NCI-H146 (cell line): ENCODE data around the gene CDC123.
"Not testable (repeated sequence)": the region's sequence is repeated elsewhere in the genome, so short reads cannot be mapped to it uniquely, and the experiment has no call there.

Experiments used
- DNase-seq: peaks from one replicate; lab custom pipeline; 2025; lab: John Stamatoyannopoulos, UW

The CDC123 gene

DNA sequence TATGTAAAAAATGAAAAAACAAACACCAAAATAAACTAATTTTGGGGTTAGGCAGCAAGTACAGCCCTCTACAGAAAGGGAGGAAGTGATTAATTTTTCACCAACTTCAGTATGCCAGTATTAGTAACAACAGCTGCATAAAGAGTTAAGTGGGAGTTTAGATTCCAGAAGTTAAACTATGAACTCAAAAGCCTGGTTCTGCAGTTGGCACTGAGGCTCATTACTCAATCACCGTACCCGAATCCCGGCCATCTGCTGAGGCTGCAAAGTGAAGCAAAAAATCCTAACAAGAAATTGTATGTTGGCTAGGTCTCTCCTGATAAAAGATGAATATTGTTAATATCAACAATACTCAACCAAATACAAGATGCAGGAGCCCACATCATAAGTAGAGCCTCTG lies 4.3 kb upstream of the CDC123 start:
- DNase-seq: no peak

DNA sequence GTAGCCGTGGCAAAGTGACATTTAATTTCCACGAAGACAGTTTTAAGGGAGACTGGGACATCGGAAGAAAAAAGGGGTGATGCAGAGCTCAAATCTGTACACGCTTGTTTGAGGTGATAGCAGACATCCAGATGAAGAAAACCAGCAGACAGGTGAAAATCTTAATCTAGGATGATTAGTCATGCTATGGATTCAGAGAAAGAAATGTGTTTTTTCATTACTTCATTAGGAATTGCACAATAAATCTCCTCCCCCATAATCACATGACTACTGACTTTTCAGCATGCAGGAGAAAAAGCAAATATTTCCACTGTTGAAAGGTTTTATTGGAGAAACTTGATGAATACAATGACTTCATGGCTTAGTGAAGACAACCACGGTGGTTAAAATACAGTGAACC lies 2.8 kb upstream of the CDC123 start:
- no peak for DNase-seq

DNA sequence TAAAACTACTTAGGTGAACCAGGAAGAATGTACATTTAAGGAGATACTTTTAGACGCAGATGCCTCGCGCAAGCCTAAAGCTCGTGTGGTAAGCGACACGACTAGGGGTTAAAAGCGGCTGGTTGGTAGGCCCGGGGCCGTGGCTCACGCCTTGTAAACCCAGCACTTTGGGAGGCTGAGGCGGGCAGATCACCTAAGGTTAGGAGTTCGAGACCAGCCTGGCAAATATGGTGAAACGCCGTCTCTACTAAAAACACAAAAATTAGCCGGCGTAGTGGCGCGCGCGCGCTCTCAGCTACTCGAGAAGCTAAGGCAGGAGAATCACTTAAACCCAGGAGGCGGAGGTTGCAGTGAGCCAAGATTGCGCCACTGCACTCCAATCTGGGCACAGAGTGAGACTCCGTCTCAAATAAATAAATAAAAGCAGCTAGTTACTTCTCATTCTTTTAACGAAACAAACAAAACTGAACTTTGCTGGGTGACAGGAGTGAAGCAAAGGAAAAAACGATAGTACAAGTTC lies 1.2 kb upstream of the CDC123 start:
- DNase-seq: peak; percentile 22

DNA sequence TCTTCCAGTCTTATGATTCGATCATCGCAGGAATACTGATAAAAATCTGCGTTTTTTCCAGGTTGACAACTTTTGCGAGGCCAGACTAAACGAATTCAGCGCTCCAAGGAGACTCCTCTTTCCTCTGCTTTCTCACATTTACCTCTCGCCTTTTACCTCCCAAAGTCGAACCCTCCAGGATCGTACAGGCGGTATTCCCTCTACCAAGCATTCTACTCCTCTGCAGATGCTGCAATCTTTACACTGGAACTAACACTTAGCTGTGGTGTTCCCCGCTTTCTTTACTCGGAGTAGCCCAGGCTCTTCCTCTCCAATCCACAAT lies 746 bp upstream of the CDC123 start:
- DNase-seq: no peak

DNA sequence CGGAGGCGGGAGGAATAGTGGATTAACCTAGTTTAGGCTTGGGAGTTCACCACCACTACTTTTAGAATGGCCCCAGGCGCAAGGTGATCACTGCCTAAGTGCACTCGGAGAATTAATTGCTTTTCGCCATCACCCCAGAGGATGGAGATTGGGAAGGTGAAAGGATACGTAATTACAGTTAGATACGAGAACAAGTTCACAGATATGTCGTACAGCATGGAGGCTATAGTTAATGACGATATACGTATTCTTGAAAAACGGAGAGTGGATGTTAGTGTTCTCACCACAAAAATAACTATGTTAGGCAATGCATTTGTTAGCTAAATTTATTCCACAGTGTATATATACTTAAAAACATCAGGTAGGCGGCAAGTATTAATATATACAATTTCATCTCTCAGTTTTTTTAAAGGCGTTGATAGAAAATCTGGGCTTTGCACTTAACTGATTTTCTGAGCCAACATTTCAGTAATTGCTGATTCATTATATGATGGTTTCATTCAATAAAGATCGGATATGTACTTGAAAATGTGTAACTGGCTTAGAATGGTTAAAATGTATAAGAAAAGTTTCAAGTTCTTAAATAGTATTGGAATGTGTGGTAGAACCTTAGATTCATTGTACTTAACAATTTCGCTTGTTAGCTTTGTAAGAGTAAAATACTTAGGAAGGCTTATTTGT lies 683 bp downstream of the CDC123 start:
- DNase-seq: no peak

DNA sequence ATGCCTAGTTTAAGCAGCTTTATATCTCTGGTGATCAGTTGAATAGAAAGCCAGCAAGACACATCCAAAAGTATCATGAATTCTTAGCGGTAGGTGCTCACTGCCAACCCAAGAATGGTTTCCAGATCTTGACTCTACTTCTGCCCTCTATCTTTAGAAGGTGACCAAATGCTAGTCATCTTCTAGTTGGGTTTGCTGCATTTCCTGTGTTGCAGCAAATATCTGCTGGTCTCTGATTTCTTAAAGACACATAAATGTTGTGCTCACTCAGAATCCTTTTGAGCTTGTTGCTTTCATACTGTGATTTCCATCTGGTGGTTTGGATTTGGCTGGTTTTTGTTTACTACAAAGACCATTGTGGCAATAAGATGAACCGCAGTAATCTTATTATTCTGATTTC lies 2.2 kb downstream of the CDC123 start:
- DNase-seq: no peak

DNA sequence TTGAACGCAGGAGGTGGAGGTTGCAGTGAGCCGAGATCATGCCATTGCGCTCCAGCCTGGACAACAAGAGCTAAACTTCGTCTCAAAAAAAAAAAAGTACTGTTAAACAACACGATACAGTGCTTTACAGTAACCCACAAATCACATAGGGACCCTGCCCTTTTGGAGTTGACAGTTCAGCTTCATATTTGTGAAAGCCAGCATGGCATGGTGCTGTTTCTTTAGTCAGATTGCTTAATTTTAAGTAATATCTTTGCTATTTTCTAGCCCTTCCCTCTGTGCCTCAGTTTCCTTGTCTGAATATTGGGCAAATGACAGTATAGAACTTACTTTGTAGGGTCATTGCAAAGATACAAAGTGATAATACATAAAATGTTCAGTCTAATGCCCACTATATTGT lies 4.9 kb downstream of the CDC123 start:
- DNase-seq: no peak

DNA sequence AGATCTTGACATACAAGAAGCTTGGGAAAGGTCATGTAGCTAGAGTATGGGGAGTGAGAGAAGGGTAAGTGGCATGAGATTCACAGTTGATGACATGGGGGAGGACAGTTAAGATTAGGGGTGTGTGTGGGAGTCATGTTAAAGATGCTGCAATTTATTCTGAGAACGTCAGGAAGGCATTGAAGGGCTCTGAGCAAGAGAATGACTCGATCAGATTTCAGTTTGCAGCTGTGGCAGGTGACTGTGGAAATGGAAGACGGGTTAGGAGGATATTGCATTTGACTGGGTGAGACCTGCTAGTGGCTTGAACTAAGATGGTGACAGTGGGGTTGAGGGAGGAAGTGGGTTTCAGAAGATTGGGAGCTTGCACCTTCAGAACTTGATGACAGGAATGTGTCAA lies 5.6 kb downstream of the CDC123 start:
- DNase-seq: no peak

DNA sequence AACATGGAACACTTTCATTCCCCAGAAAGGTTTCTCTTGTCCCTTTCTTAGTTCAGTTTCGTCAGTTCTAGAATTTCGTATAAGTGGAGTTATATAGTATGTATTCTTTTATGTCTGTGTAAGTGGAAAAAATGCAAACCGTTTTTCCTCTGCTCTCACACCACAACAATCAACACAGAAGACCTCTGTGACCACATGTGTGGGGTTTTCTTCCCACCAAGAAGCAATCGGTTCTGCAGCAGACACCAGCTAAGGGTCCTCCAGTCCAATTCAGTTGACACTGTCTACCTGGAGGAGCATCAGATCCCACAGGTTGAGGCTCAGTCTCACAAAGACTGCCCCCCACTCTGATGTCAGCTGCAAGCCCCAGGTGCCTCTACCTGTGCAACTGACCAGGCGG lies 6.2 kb downstream of the CDC123 start:
- no peak for DNase-seq

DNA sequence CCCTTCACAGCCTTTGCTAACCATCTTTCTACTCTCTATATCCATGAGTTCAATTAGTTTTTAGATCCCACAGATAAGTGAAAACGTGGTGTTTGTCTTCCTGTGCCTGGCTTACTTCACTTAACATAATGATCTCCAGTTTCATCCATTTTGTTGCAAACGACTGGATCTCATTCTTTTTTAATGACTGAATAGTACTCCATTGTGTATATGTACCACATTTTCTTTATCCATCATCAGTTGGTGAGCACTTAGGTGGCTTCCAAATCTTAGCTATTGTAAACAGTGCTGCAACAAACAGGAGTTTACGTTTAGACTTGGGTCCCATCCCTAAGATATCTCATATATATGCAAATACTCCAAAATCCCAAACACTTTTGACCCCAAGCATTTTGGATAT lies 9.1 kb downstream of the CDC123 start:
- DNase-seq: no peak

DNA sequence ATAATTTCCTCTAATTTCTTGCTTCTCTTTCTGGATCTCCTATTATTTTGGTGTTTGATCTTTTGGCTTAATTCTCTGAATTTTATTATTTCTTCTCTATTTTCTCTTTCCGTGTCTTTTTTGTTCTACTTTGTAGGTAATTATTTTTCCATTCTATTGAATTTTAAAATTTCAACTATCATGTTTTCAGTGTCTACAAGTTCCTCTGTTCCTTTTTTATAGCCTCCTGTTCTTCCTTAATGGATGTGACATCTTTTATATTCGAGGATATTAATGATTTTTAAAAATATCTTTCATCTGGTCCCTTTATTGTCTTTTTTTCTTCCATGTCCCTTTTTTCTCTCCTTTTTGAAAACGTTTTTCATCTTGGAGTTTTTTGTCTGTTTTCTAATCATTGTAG lies 11.1 kb downstream of the CDC123 start:
- no peak for DNase-seq

DNA sequence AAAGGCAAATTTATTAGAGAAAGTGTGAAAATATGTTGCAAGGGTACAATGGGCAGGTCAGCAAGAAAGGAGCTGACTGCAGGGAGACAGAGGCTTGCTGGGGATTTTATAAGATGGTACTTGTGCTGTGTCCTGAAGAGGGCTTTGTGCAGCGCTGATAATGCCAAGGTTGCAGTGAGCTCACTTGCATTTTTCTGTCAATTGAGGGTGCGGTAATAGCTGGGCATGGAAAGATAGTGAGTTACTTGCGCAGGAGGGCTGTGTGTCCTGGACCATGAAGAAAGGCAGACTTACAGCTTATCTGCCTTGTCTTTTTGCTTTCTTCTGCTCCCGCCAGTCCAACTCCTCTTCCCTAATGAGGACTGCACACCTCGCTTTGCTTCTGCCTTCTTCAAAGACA lies 12.5 kb downstream of the CDC123 start:
- no peak for DNase-seq

DNA sequence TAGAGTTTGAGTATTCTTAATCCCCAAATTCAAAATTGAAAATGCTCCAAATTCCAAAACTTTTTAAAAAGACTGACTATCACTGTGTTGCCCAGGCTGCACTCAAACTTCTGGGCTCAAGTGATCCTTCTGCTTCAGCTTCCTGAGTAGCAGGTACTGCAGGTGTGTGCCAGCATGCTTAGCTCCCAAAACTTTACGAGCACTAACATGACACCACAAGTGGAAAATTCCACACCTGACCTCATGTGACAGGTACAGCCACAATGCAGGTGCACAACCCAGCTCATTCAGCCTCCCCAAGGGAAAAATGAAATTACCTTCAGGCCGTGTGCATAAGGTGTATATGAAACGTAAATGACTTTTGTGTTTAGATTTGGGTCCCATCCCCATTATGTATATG lies 16.5 kb downstream of the CDC123 start:
- no peak for DNase-seq

DNA sequence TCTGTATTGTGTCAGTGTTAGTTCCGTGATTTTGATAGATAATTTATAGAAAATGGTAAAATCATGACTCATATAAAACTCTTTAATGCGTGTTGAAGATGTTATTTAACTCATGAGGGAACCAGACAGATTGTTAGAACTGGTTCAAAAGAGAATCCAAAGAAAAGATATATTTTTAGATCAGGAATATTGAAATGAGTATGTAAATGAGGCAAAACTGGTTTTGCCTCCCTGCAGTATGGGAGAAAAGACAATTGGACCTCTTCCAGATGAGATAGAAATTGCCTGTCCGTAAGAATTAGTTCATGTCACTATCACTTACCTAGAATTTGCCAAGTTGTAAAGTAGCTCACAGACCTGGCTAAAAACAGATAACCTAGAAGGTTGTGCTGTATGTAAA lies 17.6 kb downstream of the CDC123 start:
- DNase-seq: no peak

DNA sequence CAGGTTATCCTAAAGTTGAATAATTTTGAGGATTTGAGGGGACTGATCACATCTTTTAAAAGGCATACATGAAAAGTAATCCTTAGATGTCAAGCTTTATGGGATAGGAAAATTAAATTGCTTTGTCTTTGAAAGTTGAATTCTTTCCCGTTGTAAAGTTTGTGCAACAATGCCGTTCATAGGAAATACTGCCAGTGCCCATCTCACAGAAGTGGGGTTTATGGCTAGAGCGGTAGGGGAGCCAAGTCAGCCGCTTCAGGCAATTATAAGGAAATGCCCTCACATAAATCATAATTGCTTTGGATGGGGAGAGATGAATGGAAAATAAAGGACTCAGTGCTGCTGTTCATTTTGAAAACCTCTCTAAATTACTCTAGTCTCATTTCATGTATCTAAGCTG lies 18.1 kb downstream of the CDC123 start:
- DNase-seq: no peak

DNA sequence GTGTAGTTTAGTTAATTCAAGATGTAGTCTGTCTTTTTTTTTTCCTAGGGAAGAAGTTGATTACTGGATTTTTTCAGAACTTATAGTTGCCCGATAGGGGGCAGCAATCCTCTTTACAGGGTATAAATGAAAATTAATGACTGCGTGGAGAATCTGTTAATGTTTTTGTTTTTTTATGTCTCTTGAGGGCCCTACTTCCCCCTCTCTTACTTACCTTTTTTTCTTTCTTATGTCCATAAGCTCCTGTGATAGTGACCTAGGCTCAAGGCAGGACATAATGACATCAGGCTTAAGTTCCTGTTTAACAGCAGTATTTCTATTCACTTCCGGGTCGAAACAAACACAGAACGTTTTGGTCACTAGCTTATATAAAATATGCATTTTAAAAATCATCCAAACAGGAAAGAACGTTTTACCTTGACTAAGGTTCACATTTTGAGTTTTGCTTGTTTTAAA lies 18.8 kb downstream of the CDC123 start:
- DNase-seq: peak; percentile 74

DNA sequence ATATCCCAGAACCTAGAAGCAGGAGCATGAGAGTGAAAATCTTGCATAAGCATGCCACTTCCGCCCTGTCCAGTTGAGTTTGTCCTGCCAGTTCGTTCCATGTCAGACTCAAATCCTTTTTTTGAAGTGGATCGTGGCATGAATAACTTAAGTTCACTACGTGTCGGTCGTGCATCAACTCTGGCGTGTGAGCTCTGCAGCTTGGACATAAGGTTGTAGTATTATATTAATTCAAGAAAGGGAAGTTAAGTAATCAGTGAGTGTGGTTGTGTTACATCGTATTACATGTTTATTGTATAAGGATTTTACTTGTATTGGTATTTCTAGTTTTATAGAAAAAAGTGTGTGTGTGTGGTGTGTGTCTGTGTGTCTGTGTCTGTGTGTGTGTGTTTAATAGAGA lies 23.0 kb downstream of the CDC123 start:
- DNase-seq: no peak

DNA sequence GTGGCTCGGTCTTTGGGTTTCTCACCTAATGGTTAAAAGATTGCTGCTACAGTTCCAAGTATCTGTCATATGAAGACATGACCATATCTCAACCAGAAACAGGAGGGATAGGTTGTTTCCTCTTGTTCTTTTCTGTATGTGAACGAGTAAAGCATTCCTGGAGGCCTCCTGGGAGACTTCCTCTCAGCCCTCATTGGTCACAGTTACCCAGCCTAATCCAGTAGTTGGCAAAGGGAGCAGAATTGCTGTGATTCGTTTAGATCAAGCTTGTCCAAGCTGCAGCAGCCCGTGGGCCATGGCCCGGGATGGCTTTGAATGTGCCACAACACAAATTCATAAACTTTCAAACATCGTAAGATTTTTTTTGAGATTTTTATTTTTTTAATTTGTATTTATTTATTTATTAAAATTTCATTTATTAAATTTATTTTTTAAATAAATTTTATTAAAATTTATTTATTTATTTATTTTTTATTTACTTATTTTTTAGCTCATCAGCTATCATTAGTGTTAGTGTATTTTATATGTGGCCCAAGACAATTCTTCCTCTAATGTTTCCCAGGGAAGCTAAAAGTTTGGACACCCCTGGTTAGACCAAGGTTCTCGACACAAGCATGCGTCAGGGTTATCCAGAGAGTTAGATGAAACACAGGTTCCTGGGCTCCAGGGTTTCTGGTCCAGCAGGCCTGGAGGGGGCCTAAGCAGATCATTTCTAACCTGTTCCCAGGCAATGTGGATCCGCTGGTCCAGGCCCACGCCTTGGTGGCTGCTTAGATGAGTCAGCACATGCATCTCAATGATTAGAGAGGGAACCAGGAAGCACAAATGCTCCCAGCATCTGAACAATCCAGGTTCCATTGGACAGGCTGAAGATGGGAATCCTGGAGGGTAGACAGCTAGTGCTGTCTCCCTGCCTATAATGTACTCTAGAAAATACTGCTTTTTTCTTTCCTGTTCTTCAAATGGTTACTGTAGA lies 25.6 kb downstream of the CDC123 start:
- no peak for DNase-seq

DNA sequence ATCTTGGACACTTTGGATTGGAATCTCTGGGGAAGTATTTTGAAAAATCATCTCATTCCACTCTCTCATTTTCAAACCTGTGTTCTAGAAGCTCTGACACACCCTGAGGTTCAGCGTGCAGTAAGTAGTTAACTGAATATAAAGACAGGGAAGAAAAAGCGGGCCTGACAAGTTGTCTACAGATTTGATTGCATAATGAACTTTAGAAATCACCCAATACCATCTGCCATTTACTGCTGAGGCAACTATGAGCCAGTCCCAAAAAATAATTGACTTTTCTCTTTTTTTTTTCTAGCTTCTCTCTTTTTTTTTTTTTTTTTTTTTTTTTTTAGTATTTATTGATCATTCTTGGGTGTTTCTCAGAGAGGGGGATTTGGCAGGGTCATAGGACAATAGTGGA lies 29.5 kb downstream of the CDC123 start:
- DNase-seq: no peak

DNA sequence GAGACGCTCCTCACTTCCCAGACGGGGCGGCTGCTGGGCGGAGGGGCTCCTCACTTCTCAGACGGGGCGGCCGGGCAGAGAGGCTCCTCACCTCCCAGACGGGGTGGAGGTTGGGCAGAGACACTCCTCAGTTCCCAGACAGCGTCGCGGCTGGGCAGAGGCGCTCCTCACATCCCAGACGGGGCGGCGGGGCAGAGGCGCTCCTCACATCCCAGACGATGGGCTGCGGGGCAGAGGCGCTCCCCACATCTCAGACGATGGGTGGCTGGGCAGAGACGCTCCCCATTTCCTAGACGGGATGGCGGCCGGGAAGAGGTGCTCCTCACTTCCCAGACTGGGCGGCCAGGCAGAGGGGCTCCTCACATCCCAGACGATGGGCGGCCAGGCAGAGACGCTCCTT lies 30.4 kb downstream of the CDC123 start:
- not testable (repeated sequence) for DNase-seq

DNA sequence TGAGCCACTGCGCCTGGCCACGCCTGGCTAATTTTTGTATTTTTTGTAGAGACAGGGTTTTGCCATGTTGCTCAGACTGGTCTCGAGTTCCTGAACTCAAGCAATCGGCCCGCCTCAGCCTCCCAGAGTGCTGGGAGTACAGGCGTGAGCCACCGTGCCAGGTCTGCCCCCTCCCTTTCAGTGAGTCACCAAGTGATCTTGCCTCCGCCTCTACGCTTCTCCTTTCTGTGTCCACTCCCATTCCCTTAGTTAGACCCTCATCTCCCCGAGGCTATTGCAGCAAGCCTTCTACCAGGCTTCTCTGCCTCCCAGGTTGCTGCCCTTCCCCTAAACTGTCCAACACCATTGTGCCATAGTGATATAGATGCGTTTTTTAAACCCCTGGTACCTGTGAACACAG lies 32.9 kb downstream of the CDC123 start:
- no peak for DNase-seq

DNA sequence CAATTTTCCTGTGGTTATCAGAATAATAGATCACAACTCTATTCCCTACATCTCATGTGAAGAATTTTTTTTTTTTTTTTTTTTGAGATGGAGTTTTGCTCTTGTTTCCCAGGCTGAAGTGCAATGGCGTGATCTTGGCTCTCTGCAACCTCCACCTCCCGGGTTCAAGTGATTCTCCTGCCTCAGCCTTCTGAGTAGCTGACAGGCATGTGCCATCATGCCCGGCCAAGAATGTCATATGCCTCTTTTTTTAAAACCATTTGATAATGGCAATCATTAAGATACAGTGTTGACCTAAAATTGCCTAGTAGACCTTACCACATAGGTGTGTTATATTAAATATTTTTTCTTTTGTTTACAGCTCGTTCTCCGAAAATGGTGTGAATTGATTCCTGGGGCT lies 38.7 kb downstream of the CDC123 start:
- not testable (repeated sequence) for DNase-seq

DNA sequence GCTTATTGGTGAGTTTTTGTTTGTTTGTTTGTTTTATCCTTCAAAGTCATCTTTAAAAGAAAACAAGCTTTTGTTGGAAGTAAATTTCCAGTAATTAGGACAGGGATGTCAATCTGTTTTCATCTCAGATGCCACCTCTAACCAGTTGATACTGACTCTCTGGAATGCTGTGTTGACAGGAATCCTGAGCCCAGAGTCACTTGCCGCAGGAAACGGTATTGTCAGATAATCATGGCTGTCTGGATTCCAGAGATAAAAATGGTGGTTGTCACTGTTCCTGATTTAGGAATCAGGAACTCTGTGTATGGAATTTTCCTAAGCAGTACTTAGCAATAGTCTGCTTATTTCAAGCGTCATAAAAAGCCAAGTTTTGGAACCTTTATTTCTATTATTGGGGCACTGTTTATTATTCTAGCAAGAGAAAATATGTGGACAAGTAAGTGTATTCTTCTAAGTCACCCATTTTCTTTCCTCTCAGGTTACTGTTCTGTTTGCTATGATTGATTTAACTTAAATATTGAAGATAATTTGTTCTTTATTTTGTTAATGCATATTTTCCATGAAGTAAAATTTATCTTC lies 39.2 kb downstream of the CDC123 start:
- DNase-seq: no peak
